Suprapubic skin (tissue), 4 donors: ENCODE data around the gene EEFSEC. TPM values are rescaled to one million over a fixed set of nuclear protein-coding genes. Genes with fewer than 3 reads are reported as not detected.

Experiments used
- DNase-seq, 2 donors: peaks; one replicate each; pipeline ENCODE4 v3.0.0-alpha.2; 2019; ENCODE audit warnings: low spot score in 2 of 2
- H3K27ac ChIP-seq: fragments of 200-600 bp; sonication (generic); one replicate; pipeline ENCODE4 v1.5.1; 2019
- H3K27me3 ChIP-seq: fragments of 200-600 bp; sonication (generic); one replicate; pipeline ENCODE4 v1.5.1; 2019
- H3K36me3 ChIP-seq: fragments of 200-600 bp; sonication (generic); one replicate; pipeline ENCODE4 v1.5.1; 2019
- H3K4me1 ChIP-seq: fragments of 200-600 bp; sonication (generic); one replicate; pipeline ENCODE4 v1.5.1; 2019
- H3K4me3 ChIP-seq: fragments of 200-600 bp; sonication (generic); one replicate; pipeline ENCODE4 v1.5.1; 2019; ENCODE audit warnings: mild to moderate bottlenecking
- H3K9me3 ChIP-seq: fragments of 200-600 bp; sonication (generic); one replicate; pipeline ENCODE4 v1.5.1; 2019
- CTCF ChIP-seq, 2 donors: fragments of 200-600 bp in 1 of 2; fragments of 450-650 bp in 1 of 2; sonication (generic) in 1 of 2; IDR thresholded peaks; one replicate each; pipeline ENCODE4 v1.5.1; 2016 to 2019; ENCODE audit warnings: antibody characterized with exemption in 2 of 2, mild to moderate bottlenecking in 1 of 2, moderate library complexity in 1 of 2
- EP300 ChIP-seq: sonication (generic); formaldehyde crosslinking; IDR thresholded peaks from one replicate; pipeline ENCODE4 v1.6.1; 2017; ENCODE audit warnings: antibody characterized with exemption
- POLR2A ChIP-seq, 2 donors: fragments of 450-650 bp; IDR thresholded peaks; one replicate each; pipeline ENCODE4 v1.6.1; 2017; ENCODE audit warnings: antibody characterized with exemption in 2 of 2, mild to moderate bottlenecking in 2 of 2, moderate library complexity in 2 of 2
- POLR2AphosphoS5 ChIP-seq, 3 donors: sonication (generic); formaldehyde crosslinking; IDR thresholded peaks; one replicate each; pipeline ENCODE4 v1.6.1; 2017; ENCODE audit warnings: antibody characterized with exemption in 3 of 3
- WGBS: methylation state at CpG from one replicate; pipeline ENCODE4 v1.1.5; 2018; 5-methylcytosine and 5-hydroxymethylcytosine counted together
- total RNA-seq, 4 donors: library from RNA; depleted of rRNA; stranded (reverse); fragments of >200 nt; gene quantifications; one replicate each; pipeline ENCODE4 v1.1.0, GENCODE V29; 2016

The EEFSEC gene
- total RNA-seq, 4 donors from 2014 or later = 14.3 to 19.4 (median 16.7) TPM

DNA sequence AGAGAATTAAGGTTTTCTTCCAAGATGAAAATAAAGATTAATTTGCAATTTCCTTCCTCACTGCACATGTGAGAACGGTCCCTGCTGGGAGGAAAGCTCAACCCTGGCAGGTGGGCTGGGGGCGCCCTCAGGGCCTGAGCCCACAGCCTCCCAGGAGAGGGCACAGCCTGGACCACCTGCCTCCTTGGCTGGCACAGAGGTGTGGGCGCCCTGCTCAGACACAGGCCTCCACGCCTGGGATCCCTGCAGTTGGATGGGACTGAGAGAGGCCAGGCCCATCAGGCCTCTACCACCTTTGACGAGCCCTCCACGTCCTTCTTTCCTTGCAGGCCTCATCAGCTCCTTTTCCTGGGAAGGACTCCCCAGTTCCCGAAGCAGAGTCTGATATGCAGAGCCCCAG is 267.0 kb downstream of the EEFSEC start:
- WGBS = 87% methylated on average over 7 of the region's 7 CpGs

GRCh38 chr3:128420720-128421438 is 267.6 kb downstream of the EEFSEC start:
- Histone ChIP-seq H3K27ac (no peak overlapping the region), H3K4me3 (no peak overlapping the region), H3K36me3 (no peaks in the 10 kb centered on the region), H3K9me3 (no peaks in the 10 kb centered on the region), H3K4me1 (no peaks in the 10 kb centered on the region), H3K27me3 (no peaks in the 10 kb centered on the region)
- DNase-seq = no peak
- WGBS = 87% methylated on average over 7 of the region's 12 CpGs
- TF ChIP-seq EP300 (no peak), POLR2AphosphoS5 (IDR thresholded peaks at IDR 0.05) (no peak), POLR2A (IDR thresholded peaks at IDR 0.05) (no peak), CTCF (IDR thresholded peaks at IDR 0.05) (no peak)

More for the DNA sequence above, 267.0 kb downstream of the EEFSEC start:
- no peak overlapping the region for H3K4me3 ChIP-seq
- TF ChIP-seq EP300 (no peak), CTCF (IDR thresholded peaks at IDR 0.05) (no peak), POLR2AphosphoS5 (IDR thresholded peaks at IDR 0.05) (no peak), POLR2A (IDR thresholded peaks at IDR 0.05) (no peak)
- H3K9me3 ChIP-seq = no peaks in the 10 kb centered on the region
- no peaks in the 10 kb centered on the region for H3K4me1 ChIP-seq
- no peak overlapping the region for H3K27ac ChIP-seq
- no peak for DNase-seq
- H3K27me3 ChIP-seq = no peaks in the 10 kb centered on the region
- no peaks in the 10 kb centered on the region for H3K36me3 ChIP-seq

DNA sequence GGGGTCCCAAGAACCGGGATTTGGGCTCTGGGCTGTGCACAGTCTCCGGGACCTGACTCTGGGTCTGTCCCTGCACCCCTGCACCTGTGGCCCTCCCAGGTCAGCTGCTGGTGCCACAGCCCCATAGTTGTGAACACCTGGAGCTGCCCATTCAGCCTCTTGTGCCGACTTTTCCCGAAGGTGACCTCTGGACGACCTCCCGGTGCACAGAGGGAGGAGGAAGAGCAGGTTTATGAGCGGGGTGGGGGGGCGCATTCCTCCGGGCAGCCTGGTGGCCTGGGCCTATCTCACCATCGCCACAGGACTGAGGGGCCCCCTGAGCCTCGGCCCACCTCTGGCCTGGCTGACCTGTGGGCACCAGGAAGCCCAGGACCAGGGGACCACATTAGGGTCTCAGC is 268.2 kb downstream of the EEFSEC start:
- H3K27ac ChIP-seq = no peak overlapping the region
- DNase-seq = no peak
- no peak overlapping the region for H3K4me3 ChIP-seq
- H3K9me3 ChIP-seq = no peaks in the 10 kb centered on the region
- peaks cover 5% of the 10 kb centered on the region for H3K4me1 ChIP-seq
- no peaks in the 10 kb centered on the region for H3K36me3 ChIP-seq
- H3K27me3 ChIP-seq = no peaks in the 10 kb centered on the region
- no peak for TF ChIP-seq CTCF (IDR thresholded peaks at IDR 0.05)
- no peak for TF ChIP-seq EP300
- TF ChIP-seq POLR2AphosphoS5 (IDR thresholded peaks at IDR 0.05) = no peak
- no peak for TF ChIP-seq POLR2A (IDR thresholded peaks at IDR 0.05)
- WGBS = 94% methylated on average over 3 of the region's 11 CpGs

GRCh38 chr3:128421966-128422365 is 268.7 kb downstream of the EEFSEC start:
- Histone ChIP-seq H3K36me3 (no peaks in the 10 kb centered on the region), H3K4me3 (no peak overlapping the region), H3K27ac (no peak overlapping the region), H3K27me3 (peaks cover 2% of the 10 kb centered on the region), H3K9me3 (no peaks in the 10 kb centered on the region), H3K4me1 (peaks cover 9% of the 10 kb centered on the region)
- 88% methylated on average over 7 of the region's 7 CpGs for WGBS
- TF ChIP-seq POLR2A (IDR thresholded peaks at IDR 0.05) = no peak
- TF ChIP-seq CTCF (IDR thresholded peaks at IDR 0.05) = no peak
- TF ChIP-seq EP300 = no peak
- no peak for TF ChIP-seq POLR2AphosphoS5 (IDR thresholded peaks at IDR 0.05)
- DNase-seq = no peak

GRCh38 chr3:128422762-128423524 is 269.7 kb downstream of the EEFSEC start:
- H3K4me1 ChIP-seq = peaks cover 9% of the 10 kb centered on the region
- DNase-seq = no peak
- no peaks in the 10 kb centered on the region for H3K9me3 ChIP-seq
- H3K27me3 ChIP-seq = peaks cover 12% of the 10 kb centered on the region
- no peaks in the 10 kb centered on the region for H3K36me3 ChIP-seq
- H3K4me3 ChIP-seq = no peak overlapping the region
- WGBS = 96% methylated on average over 3 of the region's 3 CpGs
- TF ChIP-seq POLR2A (IDR thresholded peaks at IDR 0.05) (no peak), CTCF (IDR thresholded peaks at IDR 0.05) (no peak), EP300 (no peak), POLR2AphosphoS5 (IDR thresholded peaks at IDR 0.05) (no peak)
- H3K27ac ChIP-seq = no peak overlapping the region
